ENCODE results near the gene MYLIP.

- TF ChIP-seq CTCF (IDR thresholded peaks at IDR 0.05) (no peak), POLR2A (IDR thresholded peaks at IDR 0.05; ENCODE audit: low read depth) (no peak), EP300 (IDR thresholded peaks at IDR 0.05) (no peak)
These were observed 19.1 kb upstream of the MYLIP start for GRCh38 chr6:16109659-16110305.
